ENCODE measurements around the gene VWA3B.
"Not testable (repeated sequence)": the region's sequence is repeated elsewhere in the genome, so short reads cannot be mapped to it uniquely, and the experiment has no call there.

The VWA3B gene

DNA sequence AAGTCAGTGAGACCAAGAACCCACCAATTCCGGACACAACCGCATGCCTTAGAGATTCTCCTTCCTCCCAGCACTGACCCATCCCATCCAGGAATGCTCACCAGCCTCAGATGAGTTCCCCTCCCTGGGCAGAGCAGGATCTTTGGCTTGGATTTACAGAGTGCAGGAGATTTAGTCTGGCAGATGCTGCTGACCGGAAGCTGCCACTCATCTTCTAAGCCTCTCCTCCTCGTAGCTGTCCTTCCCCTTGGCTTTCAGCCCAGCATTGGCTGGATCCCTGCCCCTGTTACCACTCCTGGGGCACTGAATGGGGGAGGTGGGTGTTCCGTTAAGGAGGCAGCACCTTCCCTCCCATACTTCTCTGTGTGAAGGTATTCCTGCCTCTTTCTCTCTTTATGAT, 53.2 kb downstream of the VWA3B start:
- no peak for DNase-seq

- no peak for DNase-seq
These were observed 55.3 kb downstream of the VWA3B start for GRCh38 chr2:98142106-98142791.

GRCh38 chr2:98145070-98145469, 58.1 kb downstream of the VWA3B start:
- no peak for DNase-seq

GRCh38 chr2:98147900-98148299, 60.9 kb downstream of the VWA3B start:
- DNase-seq: not testable (repeated sequence)

DNA sequence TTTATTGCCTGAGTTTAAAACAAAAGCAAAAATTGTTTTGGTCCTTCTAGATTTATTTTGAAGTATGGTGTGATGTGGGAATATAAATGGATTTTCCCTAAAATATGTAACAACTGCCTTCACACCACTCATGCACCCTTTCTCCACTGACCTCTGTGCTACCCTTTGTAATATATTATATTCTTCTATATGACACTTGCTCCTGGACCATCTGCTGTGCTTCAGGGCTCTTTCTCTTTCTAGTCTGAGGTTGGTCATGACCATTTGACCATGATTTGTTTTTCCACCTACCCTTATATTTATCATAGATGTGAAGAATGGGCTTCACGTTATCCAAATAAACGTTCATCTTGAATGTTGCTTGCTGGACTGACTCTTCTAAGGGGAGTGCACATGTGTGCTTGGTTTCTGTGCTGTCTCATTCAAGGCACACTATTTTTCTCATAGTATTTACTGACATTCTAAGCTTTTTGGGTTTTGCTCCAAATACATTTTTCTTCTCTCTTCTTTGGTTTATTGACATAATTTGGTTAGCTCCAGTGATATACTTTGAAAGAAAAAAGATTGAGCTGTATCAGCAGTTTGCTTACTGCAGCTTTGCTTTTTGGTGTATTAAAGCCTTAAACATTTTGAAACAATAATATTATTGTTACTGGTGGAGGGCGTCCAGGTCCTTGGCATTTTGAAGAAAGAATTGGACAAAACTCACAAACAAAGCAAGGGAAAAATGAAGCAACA, 61.8 kb downstream of the VWA3B start:
- no peak for DNase-seq

DNA sequence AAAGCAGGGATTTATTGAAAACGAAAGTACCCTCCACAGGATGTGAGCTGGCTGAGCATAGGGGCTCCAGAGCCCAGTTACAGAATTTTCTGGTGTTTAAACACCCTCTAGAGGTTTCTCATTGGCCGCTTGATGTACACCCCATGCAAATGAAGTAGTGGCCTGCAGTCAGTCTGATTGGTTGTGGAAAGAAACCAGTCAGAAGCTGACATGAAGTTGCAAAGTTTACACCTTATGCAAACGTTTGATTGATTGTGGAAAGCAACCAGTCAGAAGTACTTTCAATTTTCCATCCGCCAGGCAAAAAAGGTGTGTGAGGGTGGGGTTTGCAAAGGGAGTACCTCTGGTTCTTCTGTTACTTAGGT, 62.3 kb downstream of the VWA3B start:
- DNase-seq: peak; percentile 11

GRCh38 chr2:98153481-98153880, 66.5 kb downstream of the VWA3B start:
- DNase-seq: no peak

- DNase-seq: no peak
These were observed 68.3 kb downstream of the VWA3B start for GRCh38 chr2:98155291-98155690.

- no peak for DNase-seq
These were observed 68.7 kb downstream of the VWA3B start for GRCh38 chr2:98155716-98156115.

- DNase-seq: no peak
These were observed 69.3 kb downstream of the VWA3B start for GRCh38 chr2:98156304-98156703.

DNA sequence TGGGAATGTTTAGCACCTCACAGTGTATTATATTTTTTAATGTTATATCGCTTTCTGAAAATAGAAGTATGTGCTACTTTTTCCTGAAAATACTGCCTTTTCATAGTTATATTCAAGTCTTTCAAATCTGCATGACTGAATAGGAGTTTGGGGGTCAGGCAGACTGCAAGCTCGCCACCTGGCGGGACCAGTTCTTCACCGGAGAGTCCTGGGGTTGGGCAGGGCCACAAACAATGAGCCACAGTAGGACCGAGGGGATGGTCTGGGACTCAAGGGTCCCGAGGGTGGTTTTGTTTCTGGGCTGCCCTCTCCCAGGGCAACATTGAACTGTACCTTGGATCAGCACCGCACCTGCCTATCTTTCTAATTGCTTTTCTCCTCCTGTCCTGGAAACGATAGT, 70.6 kb downstream of the VWA3B start:
- DNase-seq: no peak

DNA sequence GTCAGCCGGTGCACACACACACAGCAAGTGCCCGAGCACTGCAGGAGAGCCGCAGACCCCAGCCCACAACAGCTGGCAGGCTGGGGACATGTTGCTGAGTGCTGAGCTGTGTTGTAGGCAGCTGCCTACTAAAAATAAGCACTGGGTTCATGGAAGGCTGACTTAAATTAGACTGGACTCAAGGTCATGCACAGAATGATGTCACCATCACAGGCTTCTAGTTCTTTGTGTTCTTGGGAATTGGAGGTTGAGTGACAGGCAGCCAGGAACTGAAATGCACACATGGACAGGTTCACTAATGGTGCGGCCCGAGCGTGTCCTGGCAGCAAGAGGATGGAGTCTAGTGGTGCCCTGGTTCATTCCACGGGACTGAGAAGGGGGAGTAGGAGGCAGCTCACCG, 71.3 kb downstream of the VWA3B start:
- no peak for DNase-seq

GRCh38 chr2:98160554-98160953, 73.6 kb downstream of the VWA3B start:
- no peak for DNase-seq

GRCh38 chr2:98161186-98161585, 74.2 kb downstream of the VWA3B start:
- DNase-seq: no peak

DNA sequence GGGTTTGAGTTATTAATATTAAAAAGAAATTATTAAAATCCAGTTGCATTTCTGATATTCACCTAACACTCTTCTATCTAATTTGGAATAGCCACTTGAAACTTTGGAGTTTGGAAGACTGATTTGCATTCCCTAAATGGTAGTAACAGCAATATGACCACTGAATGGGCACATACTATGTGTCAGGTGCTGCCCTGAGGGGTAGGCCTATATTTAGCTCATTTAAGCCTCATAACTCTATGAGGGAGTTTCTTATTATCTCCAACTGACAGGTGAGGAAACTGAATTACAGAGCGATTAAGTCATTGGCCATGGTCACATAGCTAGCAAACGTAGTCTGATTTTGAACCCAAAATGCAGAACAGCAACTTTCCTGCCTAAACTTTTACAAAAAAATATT, 77.3 kb downstream of the VWA3B start:
- DNase-seq: no peak

- DNase-seq: no peak
These were observed 78.6 kb downstream of the VWA3B start for GRCh38 chr2:98165516-98166071.

DNA sequence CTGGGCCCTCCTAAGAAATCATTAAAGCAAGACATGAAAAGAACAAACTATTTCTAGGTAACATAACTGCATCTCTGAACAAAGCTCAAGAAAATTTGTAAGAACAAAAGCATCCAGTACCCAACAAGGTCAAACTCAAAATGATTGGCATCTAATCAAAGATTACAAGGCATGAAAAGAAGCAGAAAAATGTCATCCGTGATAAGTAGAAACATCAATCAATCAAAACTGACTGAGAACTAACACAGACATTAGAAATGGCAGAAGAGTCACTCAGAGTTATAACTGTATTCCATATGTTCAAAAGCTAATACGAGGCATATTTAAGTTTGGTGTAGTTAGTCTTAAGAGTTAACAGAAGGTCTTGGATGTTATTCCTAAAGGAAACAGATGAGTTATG, 80.9 kb downstream of the VWA3B start:
- no peak for DNase-seq

- no peak for DNase-seq
These were observed 83.1 kb downstream of the VWA3B start for GRCh38 chr2:98170076-98170475.

DNA sequence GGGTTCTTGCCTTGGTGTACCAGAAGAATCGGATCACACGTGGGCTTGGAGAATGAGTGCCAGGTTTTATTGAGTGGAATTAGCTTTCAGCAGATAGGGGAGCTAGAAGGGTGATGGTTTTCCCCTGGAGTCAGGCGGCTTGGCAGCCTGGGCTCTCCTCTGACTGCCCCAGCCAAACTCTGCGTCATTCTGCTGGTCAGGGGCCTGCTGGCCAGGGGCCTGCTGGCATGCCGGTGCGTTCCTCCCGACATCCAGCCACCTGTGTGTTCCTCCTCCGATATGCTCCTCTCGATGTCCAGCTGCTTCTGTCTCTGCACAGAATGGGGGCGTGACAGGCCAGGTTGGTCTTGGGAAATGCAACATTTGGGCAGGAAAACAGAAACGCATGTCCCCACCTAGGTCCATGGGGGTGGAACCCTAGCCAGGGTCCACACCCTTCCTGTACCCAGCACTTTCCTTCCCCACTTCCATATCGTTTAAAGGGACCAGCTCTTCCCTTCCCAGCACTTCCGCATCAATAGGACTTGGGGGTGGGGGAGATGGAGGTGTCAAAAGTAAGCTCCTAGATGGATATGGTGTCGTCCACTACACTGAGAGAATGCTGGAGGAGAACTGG, 85.3 kb downstream of the VWA3B start:
- no peak for DNase-seq

DNA sequence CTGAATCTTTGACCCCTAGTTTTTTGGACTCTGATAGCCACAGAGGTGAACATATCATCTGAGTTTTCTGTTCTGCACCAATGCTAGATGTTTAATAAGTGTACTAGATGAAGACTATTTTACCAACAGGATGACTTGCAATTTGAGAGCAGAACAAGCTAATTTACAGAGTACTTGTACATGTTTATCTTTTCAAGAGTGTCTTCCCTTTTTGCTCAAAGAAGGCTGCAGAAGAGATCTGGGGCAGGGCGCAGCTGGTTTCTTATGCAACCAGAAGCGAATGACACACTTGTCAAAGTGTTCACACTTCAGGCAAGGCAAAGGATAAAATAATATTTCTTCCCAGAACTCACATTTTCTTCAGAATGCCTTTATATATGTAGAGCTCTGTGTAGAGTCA, 86.0 kb downstream of the VWA3B start:
- DNase-seq: no peak

GRCh38 chr2:98175811-98176210, 88.8 kb downstream of the VWA3B start:
- peak; percentile 14 for DNase-seq

DNA sequence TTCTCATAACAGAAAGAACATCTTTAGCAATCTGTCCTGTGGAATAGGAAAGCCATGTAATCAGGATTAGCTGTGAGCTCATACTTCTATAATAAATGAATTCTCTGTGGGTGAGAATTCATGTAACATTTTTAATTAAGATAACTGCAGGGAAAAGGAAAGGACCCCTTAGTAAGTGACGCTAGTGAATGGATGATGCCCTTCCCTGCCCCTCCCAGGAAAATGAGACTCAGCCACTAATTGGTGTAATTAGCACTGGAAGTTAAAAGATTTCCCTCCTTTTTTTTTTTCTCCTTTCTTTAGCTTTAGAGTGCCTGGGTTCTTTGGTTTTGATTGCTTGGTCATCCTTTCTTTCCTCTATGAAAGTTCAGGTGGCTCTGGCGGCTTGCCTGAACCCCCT, 90.3 kb downstream of the VWA3B start:
- DNase-seq: no peak

- DNase-seq: no peak
These were observed 91.0 kb downstream of the VWA3B start for GRCh38 chr2:98177986-98178385.

GRCh38 chr2:98180456-98180855, 93.5 kb downstream of the VWA3B start:
- DNase-seq: no peak

Measured in RPMI8226 (cell line).